ENCODE results near the gene RAB34.

The RAB34 gene

DNA sequence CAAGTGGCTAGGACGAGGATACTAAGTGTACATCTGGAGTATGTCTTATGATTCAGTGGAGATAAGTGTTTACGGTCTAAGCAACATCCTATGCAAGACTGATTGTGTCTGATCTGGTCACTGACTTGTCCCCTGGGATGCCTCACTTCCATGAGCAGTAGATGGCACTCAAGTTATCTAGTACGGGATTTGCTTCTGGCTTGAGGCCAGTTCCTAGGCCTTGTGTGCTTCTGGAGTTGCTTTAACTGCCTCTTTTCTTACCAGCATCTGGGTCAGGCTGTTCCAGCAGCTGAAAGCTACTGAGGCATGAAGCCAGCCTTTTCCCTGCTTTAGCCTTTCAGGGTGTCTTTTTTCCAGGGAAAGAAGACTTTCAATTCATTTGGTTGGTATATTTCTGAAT, 32.7 kb downstream of the RAB34 start:
- no peak for DNase-seq (ENCODE audit: low read depth in 2 of 2)

DNA sequence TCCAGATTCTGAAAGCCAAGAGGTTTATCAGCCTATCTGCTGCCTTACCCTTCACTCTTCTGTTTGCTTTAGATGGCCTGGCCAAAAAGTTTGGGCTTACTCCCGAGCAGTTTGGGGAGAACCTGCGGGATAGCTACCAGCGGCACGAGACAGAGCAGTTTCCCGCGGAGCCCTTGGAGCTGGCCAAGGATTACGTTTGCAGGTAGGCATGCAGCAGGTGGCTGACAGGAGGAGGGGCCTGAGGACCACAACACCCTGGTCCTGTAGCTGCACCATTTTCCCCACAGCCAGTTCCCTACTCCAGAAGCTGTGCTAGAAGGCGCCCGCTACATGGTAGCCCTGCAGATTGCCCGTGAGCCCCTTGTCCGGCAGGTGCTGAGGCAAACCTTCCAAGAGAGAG, 35.0 kb downstream of the RAB34 start:
- no peak for DNase-seq (ENCODE audit: low read depth in 2 of 2)

DNA sequence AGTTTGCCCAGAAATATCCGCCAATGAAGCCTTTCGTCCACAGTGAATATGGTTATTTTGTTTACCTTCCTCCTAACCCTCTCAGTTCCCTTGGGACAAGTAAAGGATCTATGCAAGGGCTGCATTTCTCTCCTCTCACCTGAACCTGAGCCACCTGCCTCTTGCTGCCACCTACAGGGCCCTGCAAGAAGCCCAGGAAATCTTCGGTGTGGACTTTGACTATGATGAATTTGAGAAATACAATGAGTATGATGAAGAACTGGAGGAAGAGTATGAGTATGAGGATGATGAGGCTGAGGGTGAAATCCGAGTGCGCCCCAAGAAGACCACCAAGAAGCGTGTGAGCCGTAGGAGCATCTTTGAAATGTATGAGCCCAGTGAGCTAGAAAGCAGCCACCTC, 41.7 kb downstream of the RAB34 start:
- DNase-seq (ENCODE audit: low read depth in 2 of 2), result no peak

DNA sequence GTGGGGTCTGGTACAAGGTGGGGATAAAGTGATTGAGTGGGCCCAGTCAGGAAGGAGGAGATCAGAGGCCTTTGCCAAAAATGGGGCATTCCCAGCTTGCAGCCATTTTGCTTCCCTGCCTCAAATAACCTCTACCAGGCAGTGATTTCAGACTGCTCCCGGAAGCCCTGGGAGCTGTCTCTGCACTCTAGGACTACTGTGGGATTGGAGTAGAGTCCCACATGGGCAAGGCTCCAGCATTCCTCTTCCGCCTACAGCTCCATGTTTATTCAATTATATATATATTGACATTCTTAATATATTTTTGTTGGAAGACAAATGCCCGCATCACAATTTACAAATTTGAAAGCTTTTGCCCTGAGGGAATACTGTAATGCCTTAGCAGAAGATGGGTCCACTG, 42.2 kb downstream of the RAB34 start:
- DNase-seq (ENCODE audit: low read depth in 2 of 2), result no peak

DNA sequence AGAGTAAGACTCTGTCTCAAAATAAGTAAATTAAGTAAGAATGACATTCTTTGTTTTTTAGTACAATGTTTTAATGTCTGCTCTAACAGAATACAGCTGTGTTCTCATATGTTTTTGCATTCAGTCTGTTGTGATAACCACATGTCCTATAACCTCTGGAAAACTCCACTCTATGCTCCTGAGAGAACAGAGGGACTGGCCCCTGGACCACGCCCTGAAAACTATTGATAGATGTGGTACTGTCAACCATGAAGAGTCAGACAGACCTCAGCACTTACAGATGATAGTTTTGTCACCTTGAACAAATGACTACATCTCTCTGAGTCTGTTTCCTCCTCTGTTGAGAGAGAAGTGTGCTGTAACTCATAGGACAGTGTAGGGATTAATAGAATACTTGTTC, 47.8 kb downstream of the RAB34 start:
- no peak for DNase-seq (ENCODE audit: low read depth in 2 of 2)

DNA sequence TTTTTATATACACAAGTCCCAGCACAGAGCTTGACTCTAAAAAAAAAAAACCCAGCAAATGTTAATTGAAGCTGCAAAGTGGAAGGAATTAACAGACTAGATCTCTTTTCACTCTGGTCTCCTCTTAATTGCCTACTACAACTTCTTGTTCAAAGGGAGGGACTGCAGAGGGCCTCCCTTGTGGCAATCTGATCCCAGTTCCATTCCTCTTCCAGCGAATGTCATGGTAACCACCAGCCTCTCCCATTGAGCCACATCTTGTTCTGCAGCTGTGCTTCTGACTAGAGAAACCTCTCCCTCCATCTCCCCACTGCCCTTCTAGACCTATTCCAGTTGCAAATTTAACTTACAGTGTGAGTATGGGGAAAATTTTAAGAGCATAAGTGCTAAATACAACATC, 49.8 kb downstream of the RAB34 start:
- no peak for DNase-seq (ENCODE audit: low read depth in 2 of 2)

DNA sequence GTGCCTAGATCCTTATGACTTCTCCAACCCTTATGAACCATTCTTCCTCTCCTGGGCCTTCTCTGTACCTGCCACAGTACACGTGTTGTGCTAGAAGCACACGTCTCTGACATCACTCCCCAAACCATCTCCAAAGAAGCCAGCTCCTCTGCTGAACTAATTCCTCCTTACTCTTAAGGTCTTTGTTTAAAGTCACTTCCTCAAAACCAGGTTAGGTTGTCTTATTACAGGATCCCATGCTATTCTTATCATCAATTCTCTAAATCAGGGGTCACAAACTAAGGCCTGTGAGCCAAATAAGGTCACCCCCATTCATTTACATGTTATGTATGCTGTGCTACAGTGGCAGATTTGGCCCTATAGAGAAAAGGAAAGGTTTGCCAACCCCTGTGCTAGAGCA, 51.7 kb downstream of the RAB34 start:
- DNase-seq (ENCODE audit: low read depth in 2 of 2), result no peak

Data from stimulated activated CD8-positive, alpha-beta memory T cell treated with anti-CD3 and anti-CD28 coated beads, Interleukin-7, amount 100 ng/mL, for 4 hours (primary cell).